ENCODE results near the gene LCAT. TPM values are rescaled to one million over a fixed set of nuclear protein-coding genes. Genes with fewer than 3 reads are reported as not detected.

Gene LCAT
- total and polyA plus RNA-seq, 3 donors from 2014 or later: 12.9 to 25.3 (median 20.6) TPM

- Histone ChIP-seq H3K36me3 (ENCODE audit: low read depth, missing control alignments) (no peaks in the 10 kb centered on the region), H3K9me3 (no peaks in the 10 kb centered on the region), H3K4me3 (peak within 1 kb of the TSS; percentile 82 to 89), H3K27me3 (no peaks in the 10 kb centered on the region), H3K27ac (peak within 1 kb of the TSS; percentile 85 to 94), H3K4me1 (peaks cover 20% of the 10 kb centered on the region)
- 0 to 1% methylated on average over 13 to 53 of the region's 78 CpGs for WGBS, 2 donors
- intact Hi-C loops (cut with DNase I; ENCODE audit: low total_unique reads): no loop called here
- DNase-seq: peak; percentile 84
- peak; percentile 56 for TF ChIP-seq POLR2A (IDR thresholded peaks at IDR 0.05)
- no peak for TF ChIP-seq CTCF (IDR thresholded peaks at IDR 0.05)
Measured at GRCh38 chr16:67968400-67969253, 24.7 kb upstream of the LCAT start, which contains the start of gene SLC12A4. Gene SLC12A4 (minus strand): TSS chr16:67968637. CDS start chr16:67968553, 84 bp downstream.

GRCh38 chr16:67967958-67968399 is 24.1 kb upstream of the LCAT start:
- TF ChIP-seq CTCF (IDR thresholded peaks at IDR 0.05): no peak
- TF ChIP-seq POLR2A (IDR thresholded peaks at IDR 0.05): no peak
- Histone ChIP-seq H3K27ac (peak overlapping the region; percentile 85 to 94), H3K36me3 (ENCODE audit: low read depth, missing control alignments) (no peaks in the 10 kb centered on the region), H3K27me3 (no peaks in the 10 kb centered on the region), H3K4me3 (peak overlapping the region; percentile 82 to 89), H3K4me1 (peaks cover 23% of the 10 kb centered on the region), H3K9me3 (no peaks in the 10 kb centered on the region)
- no peak for DNase-seq
- 1% methylated on average over 30 of the region's 45 CpGs; no CpG with 5 or more reads in 1 of the 2 donors for WGBS, 2 donors
- intact Hi-C loops (cut with DNase I; ENCODE audit: low total_unique reads): no loop called here

DNA sequence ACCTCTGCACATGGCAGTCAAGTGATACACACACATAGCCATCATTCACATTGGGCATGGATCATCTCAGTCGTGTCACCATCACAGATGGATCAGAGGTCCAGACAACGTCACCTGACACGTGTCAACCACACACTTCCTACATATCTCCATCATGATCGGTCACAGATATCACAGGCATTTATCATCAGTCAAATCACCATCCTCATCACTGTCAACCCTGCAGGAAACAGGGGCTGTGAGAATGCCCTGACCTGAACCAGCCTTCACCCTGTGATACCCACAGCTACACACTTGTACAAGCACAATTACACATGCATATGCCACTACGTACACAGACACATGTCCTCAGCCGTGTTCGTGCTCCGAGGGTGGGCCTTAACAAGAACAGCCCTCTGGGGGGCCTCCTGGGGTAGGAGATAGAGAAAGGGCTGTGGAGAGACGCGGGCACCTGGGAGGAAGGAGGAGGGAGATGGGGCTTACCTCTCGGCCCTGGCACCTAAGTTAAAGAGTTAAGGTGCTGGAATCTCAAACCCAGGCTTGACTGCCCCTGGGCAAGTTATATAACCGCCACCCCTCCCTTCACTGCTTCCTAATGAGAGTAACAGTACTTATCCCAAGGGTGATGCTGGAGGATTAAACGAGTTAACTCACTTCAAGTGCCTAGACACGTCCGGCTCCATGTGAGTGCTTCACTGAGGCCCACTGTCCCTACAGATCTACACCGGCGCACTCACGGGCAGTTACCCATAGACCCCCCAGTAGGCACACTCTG is 23.4 kb upstream of the LCAT start:
- H3K36me3 ChIP-seq (ENCODE audit: low read depth, missing control alignments): no peaks in the 10 kb centered on the region
- no peak for TF ChIP-seq CTCF (IDR thresholded peaks at IDR 0.05)
- TF ChIP-seq POLR2A (IDR thresholded peaks at IDR 0.05): no peak
- intact Hi-C loops (cut with DNase I; ENCODE audit: low total_unique reads): no loop called here
- no peaks in the 10 kb centered on the region for H3K9me3 ChIP-seq
- H3K4me1 ChIP-seq: peaks cover 23% of the 10 kb centered on the region
- DNase-seq: no peak
- peak overlapping the region; percentile 82 to 89 for H3K4me3 ChIP-seq
- H3K27me3 ChIP-seq: no peaks in the 10 kb centered on the region
- 11 to 18% methylated on average over 11 to 18 of the region's 18 CpGs for WGBS, 2 donors
- peak overlapping the region; percentile 85 to 94 for H3K27ac ChIP-seq

DNA sequence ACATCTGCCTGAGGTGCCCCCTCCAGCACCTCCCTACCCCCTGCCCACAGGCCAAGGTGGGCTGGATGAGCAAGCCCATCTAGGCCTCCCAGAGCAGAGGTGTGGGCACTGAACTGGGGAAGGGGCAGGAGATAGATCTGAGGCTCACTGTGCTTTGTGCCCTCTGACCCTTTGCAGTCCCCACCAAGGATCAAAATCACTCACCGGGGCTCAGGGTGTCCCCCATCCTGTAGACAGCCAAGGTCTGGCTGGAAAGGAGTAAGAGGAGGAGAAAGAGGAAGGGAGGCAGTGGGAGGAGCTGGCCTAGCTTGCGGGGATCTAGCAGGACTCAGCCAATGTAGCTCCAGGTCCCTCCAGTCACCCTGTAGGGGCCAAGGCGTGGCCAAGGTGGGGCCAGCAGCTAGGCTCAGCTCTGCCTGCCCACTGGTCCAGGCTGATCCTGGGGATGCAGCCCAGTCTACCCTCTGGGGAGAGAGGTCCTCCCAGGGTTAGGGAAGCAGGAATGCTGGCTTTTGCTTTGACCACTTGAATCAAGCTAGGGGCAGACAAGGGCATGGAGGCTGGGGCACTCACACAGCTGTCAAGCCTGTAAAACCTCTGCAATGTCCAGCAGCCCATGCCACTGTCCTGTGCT is 22.7 kb upstream of the LCAT start:
- no peaks in the 10 kb centered on the region for H3K27me3 ChIP-seq
- no peaks in the 10 kb centered on the region for H3K36me3 ChIP-seq (ENCODE audit: low read depth, missing control alignments)
- H3K4me3 ChIP-seq: peak overlapping the region; percentile 82 to 89
- peak; percentile 58 for DNase-seq
- no peaks in the 10 kb centered on the region for H3K9me3 ChIP-seq
- peak overlapping the region; percentile 47 to 94 for H3K27ac ChIP-seq
- peaks cover 23% of the 10 kb centered on the region for H3K4me1 ChIP-seq
- 47 to 48% methylated on average over 2 to 3 of the region's 3 CpGs for WGBS, 2 donors
- TF ChIP-seq POLR2A (IDR thresholded peaks at IDR 0.05): no peak
- TF ChIP-seq CTCF (IDR thresholded peaks at IDR 0.05): no peak
- intact Hi-C loops (cut with DNase I; ENCODE audit: low total_unique reads): no loop called here
